ENCODE data around the gene BSDC1. TPM values are rescaled to one million over a fixed set of nuclear protein-coding genes. Genes with fewer than 3 reads are reported as not detected.

The BSDC1 gene
- total RNA-seq, 1 experiment from 2014 or later, result 64.9 TPM

DNA sequence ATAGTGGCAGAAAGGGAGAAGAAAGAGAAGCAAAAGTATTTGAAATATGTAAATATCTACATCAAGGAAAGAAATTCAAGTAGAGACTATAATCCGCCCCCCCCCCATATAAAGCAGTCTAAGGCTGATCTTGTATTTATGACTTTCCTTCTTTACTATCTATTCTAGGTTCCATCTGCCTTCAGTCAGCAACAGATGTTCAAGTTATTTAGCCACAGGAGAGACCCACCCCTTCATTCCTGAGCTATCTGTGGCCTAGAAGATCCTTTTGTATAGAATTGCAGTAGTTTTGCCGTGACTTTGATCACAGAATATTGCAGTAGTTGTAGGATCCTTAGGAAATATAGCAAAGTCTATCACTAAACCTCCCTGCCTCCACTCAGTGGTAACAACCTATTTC lies 10.7 kb upstream of the BSDC1 start:
- intact Hi-C loops (cut with micrococcal nuclease; ENCODE audit: unreplicated experiment), result no loop called here
- TF ChIP-seq SIN3A (IDR thresholded peaks at IDR 0.05; ENCODE audit: borderline replicate concordance, insufficient read depth, low read depth, low read length) (no peak), REST (IDR thresholded peaks at IDR 0.05; ENCODE audit: insufficient read depth in 1 of 2, low read depth in 2 of 2, low read length in 1 of 2) (no peak), POLR2AphosphoS5 (IDR thresholded peaks at IDR 0.05; ENCODE audit: low read depth, low read length) (no peak)
- Histone ChIP-seq H3K4me1 (ENCODE audit: control insufficient read depth, insufficient read depth, low read length) (no peaks in the 10 kb centered on the region), H3K36me3 (ENCODE audit: control insufficient read depth, insufficient read depth, low read length) (no peaks in the 10 kb centered on the region), H3K27ac (ENCODE audit: low read length) (no peak overlapping the region), H3K9me3 (ENCODE audit: control insufficient read depth, insufficient read depth, low read depth, low read length) (no peaks in the 10 kb centered on the region), H3K27me3 (ENCODE audit: control insufficient read depth, insufficient read depth, low read length) (no peaks in the 10 kb centered on the region), H3K4me3 (ENCODE audit: low read depth in 2 of 2, low read length in 2 of 2) (no peak overlapping the region)
- ChIA-PET CTCF (no interaction called here), POLR2A (interaction anchor here (0.6 to 0.7 kb wide), 2 partner anchors 46 to 97 kb away, joined by 4 to 5 read pairs; no protein-coding TSS in a partner anchor)
- no peak for ATAC-seq
- DNase-seq (ENCODE audit: low read depth, low spot score), result no peak
- in situ Hi-C loops (cut with HindIII; ENCODE audit: low pct_unique_long_range_greater_than_20kb, low sequenced_read_pairs), result no loop called here
- BruUV-seq (replicated peaks), result no TSS peak

- in situ Hi-C loops (cut with HindIII; ENCODE audit: low pct_unique_long_range_greater_than_20kb, low sequenced_read_pairs) (no loop called here), intact Hi-C loops (cut with micrococcal nuclease; ENCODE audit: unreplicated experiment) (no loop called here)
- no peaks in the 10 kb centered on the region for H3K4me1 ChIP-seq (ENCODE audit: control insufficient read depth, insufficient read depth, low read length)
- no peak for TF ChIP-seq SIN3A (IDR thresholded peaks at IDR 0.05; ENCODE audit: borderline replicate concordance, insufficient read depth, low read depth, low read length)
- no peak for TF ChIP-seq REST (IDR thresholded peaks at IDR 0.05; ENCODE audit: insufficient read depth in 1 of 2, low read depth in 2 of 2, low read length in 1 of 2)
- peak; percentile 95 for TF ChIP-seq CTCF (IDR thresholded peaks at IDR 0.05)
- no peak for TF ChIP-seq POLR2AphosphoS5 (IDR thresholded peaks at IDR 0.05; ENCODE audit: low read depth, low read length)
- H3K27me3 ChIP-seq (ENCODE audit: control insufficient read depth, insufficient read depth, low read length), result no peaks in the 10 kb centered on the region
- no peaks in the 10 kb centered on the region for H3K36me3 ChIP-seq (ENCODE audit: control insufficient read depth, insufficient read depth, low read length)
- ChIA-PET POLR2A (interaction anchor here (0.7 to 0.8 kb wide), 2 partner anchors 25 to 139 kb away, joined by 3 to 7 read pairs; no protein-coding TSS in a partner anchor), CTCF (interaction anchor here (0.6 to 1.1 kb wide), 2 partner anchors 20 to 24 kb away, joined by 3 to 4 read pairs; no protein-coding TSS in a partner anchor)
- H3K9me3 ChIP-seq (ENCODE audit: control insufficient read depth, insufficient read depth, low read depth, low read length), result no peaks in the 10 kb centered on the region
- H3K27ac ChIP-seq (ENCODE audit: low read length), result no peak overlapping the region
- H3K4me3 ChIP-seq (ENCODE audit: low read depth in 2 of 2, low read length in 2 of 2), result peak overlapping the region in 1 of 2 experiments; percentile 14; a peak in 1 of 4 replicates
- no TSS peak for BruUV-seq (replicated peaks)
- no peak for DNase-seq (ENCODE audit: low read depth, low spot score)
- peak; percentile 98 for ATAC-seq
These were observed 6.8 kb upstream of the BSDC1 start for GRCh38 chr1:32400876-32401631.
